GM19397 (cell line): ENCODE results near the gene RAP1GAP2.
"Not testable (repeated sequence)": the region's sequence is repeated elsewhere in the genome, so short reads cannot be mapped to it uniquely, and the experiment has no call there.

ENCODE experiments used
- ATAC-seq: cut with Tn5 transposase; IDR thresholded peaks from one replicate; pipeline ENCODE4 v1.9.1; 2021; ENCODE audit warnings: mild to moderate bottlenecking, moderate library complexity; ENCODE audit not compliant: unreplicated experiment

The RAP1GAP2 gene

DNA sequence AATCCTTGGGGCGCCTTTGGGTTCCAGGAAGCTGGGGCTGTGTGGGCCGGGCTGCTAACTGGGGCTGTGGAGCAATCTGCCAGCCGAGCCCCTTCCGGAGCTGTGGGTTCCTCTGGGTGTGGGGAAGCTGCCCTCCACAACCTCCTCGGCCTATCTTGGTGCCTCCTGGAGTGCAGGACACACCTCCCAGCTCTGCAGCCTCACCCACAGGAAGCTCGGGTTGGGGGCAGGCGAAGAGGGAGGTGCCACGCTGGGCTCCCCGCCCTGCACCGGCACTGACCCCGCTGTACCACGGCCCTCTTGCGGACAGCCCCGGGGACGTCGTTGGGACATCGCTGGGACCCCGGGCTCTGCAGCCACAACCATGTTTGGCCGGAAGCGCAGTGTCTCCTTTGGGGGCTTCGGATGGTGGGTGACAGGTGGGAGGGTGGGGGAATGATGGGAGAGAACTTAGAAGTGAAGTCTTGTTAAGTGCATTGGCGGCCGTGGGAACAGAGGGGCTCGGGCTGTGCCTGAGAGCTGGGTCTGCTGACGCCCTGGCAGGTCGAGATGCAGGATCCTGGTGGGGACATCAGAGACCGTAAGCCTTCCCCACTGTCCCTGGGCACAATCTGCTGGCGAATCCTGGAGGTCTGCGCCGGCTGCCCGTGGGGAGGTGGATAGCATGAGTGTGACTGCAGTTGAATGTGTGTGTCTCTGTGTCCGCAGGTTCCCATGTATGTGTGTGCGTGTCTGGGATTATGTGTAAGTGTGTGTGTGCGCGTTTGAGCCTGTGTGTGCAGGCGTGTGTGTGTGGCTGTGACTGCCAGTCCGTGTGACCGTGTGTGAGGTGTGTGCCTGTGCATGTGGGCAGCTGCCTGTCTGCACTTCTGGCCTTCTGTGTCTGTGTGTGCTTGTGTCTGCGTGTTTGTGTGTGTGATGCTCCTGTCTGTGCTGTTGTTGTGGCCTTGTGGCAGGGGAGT is at the start of gene RAP1GAP2:
Gene RAP1GAP2, plus strand, starts transcription at position 275 of the 962 bp plus-strand sequence. Its CDS starts 90 bp downstream, at position 365.
- ATAC-seq, result no peak

- ATAC-seq, result no peak
These were observed 47.0 kb upstream of the RAP1GAP2 start, which contains the start of gene CCDC92B for GRCh38 chr17:2749058-2749783. Gene CCDC92B, minus strand, starts transcription at chr17:2749652. Its CDS starts 14,507 bp downstream, at chr17:2735145.

GRCh38 chr17:2749784-2750181 is 46.5 kb upstream of the RAP1GAP2 start:
- no peak for ATAC-seq

- ATAC-seq, result no peak
These were observed 45.5 kb upstream of the RAP1GAP2 start for GRCh38 chr17:2750721-2751120.

GRCh38 chr17:2751491-2751890 is 44.7 kb upstream of the RAP1GAP2 start:
- ATAC-seq, result no peak

DNA sequence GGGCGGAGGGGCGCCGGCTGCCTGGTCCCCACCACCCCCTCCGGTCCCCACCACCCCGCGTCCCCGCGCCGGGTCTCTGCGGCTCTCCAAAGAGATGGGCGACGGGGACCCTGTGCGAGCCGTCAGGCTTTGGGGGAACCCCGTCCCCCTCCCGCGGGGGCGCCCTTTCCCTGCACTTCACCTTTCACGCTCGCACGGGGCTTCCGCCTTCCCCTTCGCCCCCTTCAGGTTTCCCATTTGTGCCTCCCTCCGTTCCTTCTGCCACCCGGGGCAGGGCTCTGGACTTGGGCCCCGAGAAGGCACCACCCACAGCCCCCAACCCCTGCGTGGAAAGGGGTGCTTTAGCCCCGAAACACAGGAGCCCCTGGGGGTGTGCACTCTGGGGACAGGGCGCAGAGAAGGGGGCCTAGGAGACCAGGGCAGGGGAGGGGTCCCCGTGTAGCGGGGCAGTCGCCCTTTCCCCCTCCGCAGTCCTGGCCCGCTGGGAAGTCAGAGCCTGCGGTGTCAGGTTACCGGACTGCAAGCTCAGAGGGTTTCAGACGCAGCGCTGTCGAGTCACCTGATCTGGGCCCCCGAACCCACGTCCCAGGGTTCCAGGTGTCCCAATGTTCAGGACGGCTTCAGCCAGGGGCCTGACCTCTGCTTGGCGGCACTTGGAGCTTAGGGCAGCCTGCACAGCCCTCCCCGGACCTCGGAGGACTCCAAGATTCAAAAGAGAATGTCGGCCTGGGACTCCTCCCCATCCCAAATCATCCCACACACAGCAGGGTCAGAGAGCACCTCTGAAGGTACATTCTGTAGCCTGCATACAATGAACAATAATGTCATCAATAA is 40.1 kb upstream of the RAP1GAP2 start:
- no peak for ATAC-seq

DNA sequence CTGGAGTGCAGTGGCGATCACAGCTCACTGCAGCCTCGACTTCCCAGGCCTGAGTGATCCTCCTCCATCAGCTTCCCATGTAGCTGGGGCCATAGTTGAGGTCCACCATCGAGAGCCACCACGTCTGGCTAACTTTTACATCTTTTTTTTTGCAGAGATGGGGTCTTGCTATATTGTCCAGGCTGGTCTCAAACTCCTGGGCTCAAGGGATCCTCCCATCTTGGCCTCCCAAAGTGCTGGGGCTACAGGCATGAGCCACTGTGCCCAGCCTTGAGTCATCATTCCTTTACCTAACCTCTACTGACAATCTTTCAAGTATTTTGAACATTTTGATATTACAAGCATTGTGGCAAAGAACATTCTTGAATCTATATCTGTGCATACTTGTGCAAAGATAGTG is 37.4 kb upstream of the RAP1GAP2 start:
- no peak for ATAC-seq

DNA sequence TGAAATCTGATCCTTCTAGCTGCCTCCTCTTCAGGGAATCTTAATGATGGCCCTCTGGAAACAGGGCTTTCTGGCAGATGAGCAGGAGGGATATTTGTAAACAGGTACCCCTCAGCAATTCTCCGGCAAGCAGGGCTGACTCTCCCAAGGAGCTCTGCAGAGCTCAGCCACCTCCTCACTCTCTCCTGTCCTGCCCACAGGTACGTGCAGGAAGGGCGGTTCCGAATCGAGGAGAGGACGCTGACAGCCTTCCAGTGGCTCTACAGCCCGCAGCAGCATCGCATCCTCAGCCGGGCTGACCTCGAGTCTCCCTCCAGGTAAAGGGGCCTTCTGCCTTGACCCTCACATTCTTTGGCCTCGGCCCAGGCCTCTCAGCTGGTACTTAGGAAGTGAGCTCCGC is 26.1 kb upstream of the RAP1GAP2 start:
- ATAC-seq, result no peak

GRCh38 chr17:2775206-2775605 is 21.0 kb upstream of the RAP1GAP2 start:
- no peak for ATAC-seq

- no peak for ATAC-seq
These were observed 19.5 kb upstream of the RAP1GAP2 start for GRCh38 chr17:2776589-2777241.

DNA sequence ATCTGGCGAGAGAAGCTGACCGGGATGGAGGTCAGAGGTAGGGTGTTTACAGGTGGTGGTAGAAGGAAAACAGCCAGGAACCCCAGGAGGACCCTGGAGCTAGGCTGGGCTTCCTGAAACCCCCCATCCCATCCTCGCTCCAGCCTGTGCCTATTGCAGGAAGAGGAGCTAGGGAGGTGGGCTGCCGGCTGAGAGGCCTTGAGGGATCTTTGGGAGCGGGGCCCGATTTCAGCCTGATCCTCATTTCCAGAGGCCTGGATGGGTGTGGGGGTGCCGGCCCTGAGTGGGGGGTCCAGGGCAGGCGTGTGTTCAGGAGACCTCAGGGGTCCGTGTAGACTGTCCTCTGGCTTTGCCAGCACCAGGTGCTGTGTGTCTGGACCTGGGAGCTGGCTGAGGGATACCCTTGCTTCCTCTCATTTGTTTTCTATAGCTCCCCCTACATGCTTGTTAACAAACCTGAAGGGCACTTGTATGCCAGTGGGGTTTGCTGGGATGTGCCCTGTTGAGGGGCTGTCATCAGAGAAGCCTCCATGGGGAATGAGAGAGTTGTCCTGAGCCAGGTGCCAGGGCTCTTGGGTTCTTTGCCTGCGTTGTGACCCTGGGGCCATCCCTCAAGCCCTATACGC is 18.9 kb upstream of the RAP1GAP2 start:
- no peak for ATAC-seq

GRCh38 chr17:2778489-2778888 is 17.7 kb upstream of the RAP1GAP2 start:
- no peak for ATAC-seq

- ATAC-seq, result no peak
These were observed 16.7 kb upstream of the RAP1GAP2 start for GRCh38 chr17:2779545-2779944.

DNA sequence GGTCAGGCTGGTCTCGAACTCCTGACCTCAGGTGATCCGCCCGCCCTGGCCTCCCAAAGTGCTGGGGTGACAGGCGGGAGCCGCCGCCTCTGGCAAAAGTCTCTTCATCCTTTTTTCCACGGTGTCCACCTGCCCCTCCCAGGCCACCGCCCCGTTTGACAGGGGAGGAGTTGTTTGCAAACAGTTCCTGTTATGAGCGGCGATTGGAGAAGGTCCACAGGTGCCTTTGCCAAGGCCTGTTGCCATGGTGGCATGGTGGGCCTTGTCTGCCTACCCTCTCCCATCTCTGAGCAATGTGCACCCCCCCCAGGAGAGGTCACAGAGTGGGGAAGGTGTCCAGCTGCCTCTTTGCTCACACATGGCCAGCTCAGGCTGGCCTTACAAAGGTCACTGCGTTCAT is 16.0 kb upstream of the RAP1GAP2 start:
- ATAC-seq, result no peak

DNA sequence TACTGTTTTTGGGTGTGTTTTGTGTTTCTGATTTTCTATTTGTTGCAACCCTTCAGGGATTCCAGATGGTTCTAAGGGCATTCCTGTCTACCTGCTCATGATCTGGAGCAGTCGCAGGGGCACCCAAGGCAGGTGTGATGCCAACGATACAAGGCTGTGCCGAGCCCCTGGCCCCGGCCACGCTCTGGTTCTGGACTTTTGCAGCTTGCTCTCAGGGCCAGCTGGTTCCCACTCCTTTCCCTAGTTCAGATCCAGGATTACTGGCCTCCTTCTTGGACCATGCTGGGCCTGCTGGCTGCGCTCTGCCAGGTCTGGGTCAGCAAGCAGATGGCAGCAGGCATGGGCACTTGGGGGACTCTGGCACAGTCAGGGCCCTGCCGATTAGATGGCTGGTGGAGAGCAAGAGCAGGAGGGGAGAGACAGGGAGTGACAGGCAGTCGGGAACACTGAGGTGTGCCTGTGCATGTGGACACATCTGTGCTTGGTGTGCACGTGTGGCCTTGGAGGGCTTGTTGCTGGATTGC is 15.2 kb upstream of the RAP1GAP2 start:
- no peak for ATAC-seq

DNA sequence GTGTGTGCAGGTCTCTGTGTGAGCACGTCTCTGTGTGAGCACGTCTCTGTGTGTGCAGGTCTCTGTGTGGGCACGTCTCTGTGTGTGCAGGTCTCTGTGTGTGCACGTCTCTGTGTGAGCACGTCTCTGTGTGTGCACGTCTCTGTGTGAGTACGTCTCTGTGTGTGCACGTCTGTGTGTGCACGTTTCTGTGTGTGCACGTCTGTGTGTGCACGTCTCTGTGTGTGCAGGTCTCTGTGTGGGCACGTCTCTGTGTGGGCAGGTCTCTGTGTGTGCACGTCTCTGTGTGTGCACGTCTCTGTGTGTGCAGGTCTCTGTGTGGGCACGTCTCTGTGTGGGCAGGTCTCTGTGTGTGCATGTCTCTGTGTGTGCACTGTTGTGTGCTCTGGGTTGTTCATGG is 14.6 kb upstream of the RAP1GAP2 start:
- not testable (repeated sequence) for ATAC-seq

DNA sequence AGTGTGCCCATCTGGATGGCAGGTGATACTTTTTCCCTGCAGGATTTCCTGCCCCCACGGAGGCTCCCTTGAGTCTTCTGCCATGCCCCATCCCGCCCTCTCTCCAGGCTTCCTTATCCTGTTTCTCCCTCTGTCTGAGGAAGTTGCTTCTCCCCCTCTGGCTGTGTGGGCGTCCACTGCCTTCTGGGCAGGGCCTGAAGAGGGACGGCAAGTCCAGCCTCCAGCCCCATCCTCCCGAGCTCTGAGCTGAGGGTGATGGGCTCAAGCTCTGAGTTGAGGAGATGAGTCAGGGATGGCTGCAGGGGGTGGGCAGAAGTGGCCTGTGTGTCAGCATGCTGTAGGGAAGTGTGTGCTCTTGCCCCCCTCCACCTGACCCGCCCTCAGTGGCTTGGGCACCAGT is 14.2 kb upstream of the RAP1GAP2 start:
- ATAC-seq, result no peak

DNA sequence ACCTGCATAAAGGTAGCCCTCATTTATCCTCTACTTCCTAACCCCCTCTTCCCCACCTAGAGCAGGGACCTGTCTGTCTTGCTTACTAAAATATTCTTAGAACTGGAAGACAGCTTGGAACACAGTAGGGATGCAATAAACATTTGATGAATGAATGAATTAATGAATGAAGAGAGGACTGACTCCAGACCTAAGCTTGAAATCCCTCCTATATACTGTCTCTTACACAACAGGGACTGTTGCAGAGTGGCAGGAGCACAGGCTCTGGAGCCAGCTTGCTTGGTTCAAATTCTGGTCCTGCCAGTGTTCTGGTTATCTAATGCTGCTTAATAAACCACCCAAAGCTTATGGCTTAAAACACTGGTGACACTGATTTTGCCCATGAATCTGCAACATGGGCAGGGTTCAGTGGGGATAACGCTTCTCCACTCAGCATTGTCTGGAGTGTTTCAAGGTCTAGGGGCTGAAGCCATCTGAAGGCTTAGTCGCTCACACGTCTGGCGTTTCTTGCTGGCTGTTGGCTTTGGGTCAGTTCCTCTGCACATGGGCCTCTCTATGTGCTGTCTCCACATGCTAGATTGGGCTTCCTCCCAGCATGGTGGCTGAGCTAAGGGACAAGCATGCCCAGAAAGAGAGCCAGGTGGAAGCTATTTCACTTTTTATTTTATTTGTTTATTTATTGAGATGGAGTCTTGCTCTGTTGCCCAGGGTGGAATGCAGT is 12.8 kb upstream of the RAP1GAP2 start:
- no peak for ATAC-seq

DNA sequence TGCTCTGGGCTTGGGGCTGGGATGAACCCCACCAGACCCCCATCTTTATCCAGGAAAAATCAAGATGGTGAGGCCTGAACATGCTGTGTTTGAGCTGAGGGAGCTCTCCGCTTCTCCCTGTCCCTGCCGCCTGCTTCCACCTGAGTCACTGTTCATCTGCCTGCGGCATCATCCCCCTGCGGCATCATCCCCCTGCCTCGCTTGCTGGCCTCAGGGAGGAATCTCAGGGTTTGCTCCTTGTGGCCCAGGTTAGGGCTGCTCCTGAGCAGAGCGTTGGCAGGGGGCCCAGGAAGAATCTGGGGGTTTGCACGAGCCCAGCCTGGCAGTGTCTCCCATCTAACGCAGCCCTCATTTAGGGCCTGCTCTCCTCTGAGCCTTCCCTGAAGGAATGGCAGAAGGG is 11.4 kb upstream of the RAP1GAP2 start:
- ATAC-seq, result no peak
